NOMO-1 treated with dmso at 0.1 percent for 144 hours (cell line): ENCODE results near the gene PLEKHN1.
A peak's percentile ranks its signal among the peaks of the same experiment; 100 is the strongest.

Source experiments
- DNase-seq: peaks from one replicate; lab custom pipeline; 2025; ENCODE audit not compliant: unreplicated experiment; lab: John Stamatoyannopoulos, UW

PLEKHN1 gene

GRCh38 chr1:966135-966703 lies at the start of gene PLEKHN1:
Gene PLEKHN1, plus strand, starts transcription at chr1:966482. Its CDS starts 50 bp downstream, at chr1:966532.
- DNase-seq: no peak

- DNase-seq: no peak
Observed at GRCh38 chr1:917076-917459, 49.2 kb upstream of the PLEKHN1 start.

- DNase-seq: no peak
Observed at GRCh38 chr1:917466-918091, 48.7 kb upstream of the PLEKHN1 start.

- no peak for DNase-seq
Observed at GRCh38 chr1:918353-918752, 47.9 kb upstream of the PLEKHN1 start.

- DNase-seq: no peak
Observed at GRCh38 chr1:918843-919242, 47.4 kb upstream of the PLEKHN1 start.

GRCh38 chr1:919271-919872 lies 46.9 kb upstream of the PLEKHN1 start:
- no peak for DNase-seq

GRCh38 chr1:920010-920409 lies 46.3 kb upstream of the PLEKHN1 start:
- no peak for DNase-seq

GRCh38 chr1:920521-920920 lies 45.8 kb upstream of the PLEKHN1 start:
- no peak for DNase-seq

GRCh38 chr1:921011-921837 lies 45.1 kb upstream of the PLEKHN1 start:
- DNase-seq: peak; percentile 70

- peak; percentile 32 for DNase-seq
Observed at GRCh38 chr1:923131-923990, 42.9 kb upstream of the PLEKHN1 start, which contains the start of gene SAMD11. Gene SAMD11, plus strand, starts transcription at chr1:923923. Its CDS starts 509 bp downstream, at chr1:924432.

- DNase-seq: no peak
Observed at GRCh38 chr1:923991-924655, 42.2 kb upstream of the PLEKHN1 start.

- no peak for DNase-seq
Observed at GRCh38 chr1:924656-925560, 41.4 kb upstream of the PLEKHN1 start.

GRCh38 chr1:925561-926421 lies 40.5 kb upstream of the PLEKHN1 start:
- DNase-seq: no peak

GRCh38 chr1:927234-927633 lies 39.0 kb upstream of the PLEKHN1 start:
- DNase-seq: no peak

GRCh38 chr1:927748-928147 lies 38.5 kb upstream of the PLEKHN1 start:
- no peak for DNase-seq

- no peak for DNase-seq
Observed at GRCh38 chr1:928825-929661, 37.2 kb upstream of the PLEKHN1 start.
